ENCODE data around the gene NEDD8.

NEDD8 gene

DNA sequence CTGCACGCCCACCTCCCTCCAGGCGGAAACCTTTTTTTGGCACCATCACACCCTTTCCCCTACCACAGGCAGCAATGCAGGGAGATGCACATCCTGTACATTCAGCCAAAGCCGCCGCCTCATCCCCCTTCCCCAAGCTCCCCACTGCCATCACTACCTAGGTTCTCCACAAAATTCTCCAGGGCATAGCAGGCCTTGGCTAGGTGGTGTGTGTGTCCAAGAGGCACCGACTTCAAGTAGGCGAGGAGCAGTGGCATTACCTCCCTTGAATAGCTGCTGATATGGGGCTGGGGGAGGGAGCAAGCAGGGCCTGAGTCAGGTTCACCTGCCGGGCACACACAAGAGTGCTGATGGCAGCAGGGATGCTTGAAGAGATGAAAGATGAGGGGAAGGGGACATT lies 47.1 kb downstream of the NEDD8 start:
- TF ChIP-seq, protein P1, sequence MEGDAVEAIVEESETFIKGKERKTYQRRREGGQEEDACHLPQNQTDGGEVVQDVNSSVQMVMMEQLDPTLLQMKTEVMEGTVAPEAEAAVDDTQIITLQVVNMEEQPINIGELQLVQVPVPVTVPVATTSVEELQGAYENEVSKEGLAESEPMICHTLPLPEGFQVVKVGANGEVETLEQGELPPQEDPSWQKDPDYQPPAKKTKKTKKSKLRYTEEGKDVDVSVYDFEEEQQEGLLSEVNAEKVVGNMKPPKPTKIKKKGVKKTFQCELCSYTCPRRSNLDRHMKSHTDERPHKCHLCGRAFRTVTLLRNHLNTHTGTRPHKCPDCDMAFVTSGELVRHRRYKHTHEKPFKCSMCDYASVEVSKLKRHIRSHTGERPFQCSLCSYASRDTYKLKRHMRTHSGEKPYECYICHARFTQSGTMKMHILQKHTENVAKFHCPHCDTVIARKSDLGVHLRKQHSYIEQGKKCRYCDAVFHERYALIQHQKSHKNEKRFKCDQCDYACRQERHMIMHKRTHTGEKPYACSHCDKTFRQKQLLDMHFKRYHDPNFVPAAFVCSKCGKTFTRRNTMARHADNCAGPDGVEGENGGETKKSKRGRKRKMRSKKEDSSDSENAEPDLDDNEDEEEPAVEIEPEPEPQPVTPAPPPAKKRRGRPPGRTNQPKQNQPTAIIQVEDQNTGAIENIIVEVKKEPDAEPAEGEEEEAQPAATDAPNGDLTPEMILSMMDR (IDR thresholded peaks at IDR 0.05; ENCODE audit: extremely low read depth, missing control alignments) = no peak
- DNase-seq (ENCODE audit: low spot score) = no peak

DNA sequence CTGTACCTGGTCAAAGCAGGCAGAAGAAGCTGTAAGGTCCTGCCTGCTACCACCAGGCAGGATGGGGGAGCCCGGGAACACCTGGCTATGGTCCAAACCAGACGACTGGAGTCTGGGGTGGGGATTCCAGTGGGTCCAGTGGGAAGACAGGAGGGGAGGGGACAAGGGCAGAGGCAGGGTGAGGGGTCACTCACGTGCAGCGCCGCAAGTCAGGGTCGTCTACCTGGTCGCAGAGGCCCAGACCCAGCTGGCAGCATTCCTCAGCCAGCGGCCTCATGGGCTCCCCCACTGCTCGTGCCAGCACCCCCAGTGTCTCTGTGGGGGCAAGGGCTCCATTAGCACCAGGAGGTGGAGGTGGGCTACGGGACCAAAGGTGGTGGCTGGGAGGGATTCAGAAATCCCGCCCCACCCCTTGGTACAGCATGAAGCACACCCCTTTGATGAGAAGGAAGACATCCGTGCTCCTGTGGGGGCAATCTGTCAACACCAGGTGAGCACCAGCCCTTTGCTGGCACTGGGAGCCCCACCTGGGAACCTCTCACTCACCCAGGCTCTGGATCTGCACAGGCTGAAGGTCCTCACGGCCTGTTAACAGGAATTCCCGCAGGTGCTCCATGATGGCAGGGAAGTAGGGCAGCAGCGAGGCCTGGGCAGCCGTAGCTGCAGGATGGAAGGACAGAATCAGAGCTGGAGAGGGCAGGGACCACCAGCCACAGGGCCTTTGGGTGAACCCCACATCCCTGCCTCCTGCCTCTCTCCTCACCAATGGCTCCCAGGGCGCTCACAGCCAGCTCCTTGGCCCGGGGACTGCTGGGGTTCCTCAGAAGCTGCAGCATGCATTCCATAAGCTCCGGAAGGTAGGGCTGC lies 47.8 kb downstream of the NEDD8 start:
- TF ChIP-seq, protein P1 (IDR thresholded peaks at IDR 0.05; ENCODE audit: extremely low read depth, missing control alignments) = no peak
- no peak for DNase-seq (ENCODE audit: low spot score)

DNA sequence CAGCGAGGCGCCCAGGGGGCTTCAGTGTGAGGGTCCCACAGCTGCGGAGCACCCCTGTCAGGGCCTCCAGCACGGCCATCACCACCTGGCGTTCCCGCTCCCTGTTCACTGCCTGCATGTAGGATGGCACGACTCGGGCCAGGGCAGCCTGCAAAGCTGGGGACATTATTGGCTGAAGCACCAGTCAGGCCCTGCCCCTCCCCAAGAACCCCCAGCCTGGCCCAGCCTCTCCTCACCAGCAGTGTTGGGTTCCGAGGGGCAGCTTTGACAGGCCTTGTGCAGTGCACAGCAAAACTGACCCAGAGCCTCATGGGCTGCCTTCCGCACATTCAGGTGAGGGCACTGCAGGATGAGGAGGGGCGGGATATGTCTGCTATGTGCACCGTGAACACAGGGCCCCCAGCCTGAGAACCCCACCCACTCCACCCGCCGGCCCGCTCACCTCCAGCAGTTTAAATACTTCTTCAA lies 49.1 kb downstream of the NEDD8 start:
- TF ChIP-seq, protein P1 (IDR thresholded peaks at IDR 0.05; ENCODE audit: extremely low read depth, missing control alignments) = no peak
- no peak for DNase-seq (ENCODE audit: low spot score)

DNA sequence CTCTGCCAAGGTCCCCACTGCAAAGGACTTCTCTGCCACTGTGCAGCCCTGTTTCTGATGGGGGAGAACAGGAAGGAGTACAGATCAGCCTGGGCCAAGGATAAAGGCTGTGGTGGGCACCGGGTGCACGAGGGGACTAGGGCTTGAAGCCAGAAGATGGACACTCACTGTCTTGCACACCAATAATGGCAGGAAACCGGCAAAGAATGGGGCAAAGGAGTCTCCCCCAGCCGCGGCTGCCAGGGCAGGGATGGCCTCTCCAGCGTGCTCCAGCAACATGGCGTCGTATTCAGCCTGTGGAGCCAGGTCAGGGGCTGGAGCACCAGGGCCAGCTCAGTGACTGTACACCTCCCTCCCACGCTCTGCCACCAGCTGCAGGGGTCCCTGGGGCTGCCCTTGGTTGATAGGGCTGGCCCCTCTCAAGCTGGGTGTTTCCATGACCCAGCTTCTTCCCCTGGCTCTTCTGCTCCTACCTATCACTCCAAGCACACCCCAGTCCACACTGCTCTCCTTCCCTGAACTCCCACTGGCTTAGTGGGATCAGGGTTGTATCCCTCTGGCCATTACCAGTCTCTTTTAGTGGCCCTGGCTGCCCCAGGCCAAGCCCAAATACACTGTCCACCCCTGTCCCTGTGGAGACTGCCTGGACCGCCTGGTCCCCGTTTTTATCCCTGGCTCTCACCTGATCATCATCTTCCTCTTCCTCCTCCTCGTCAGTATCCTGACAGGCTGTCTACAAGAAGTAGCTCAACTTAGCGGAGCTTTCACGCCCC lies 49.9 kb downstream of the NEDD8 start:
- no peak for DNase-seq (ENCODE audit: low spot score)
- TF ChIP-seq, protein P1 (IDR thresholded peaks at IDR 0.05; ENCODE audit: extremely low read depth, missing control alignments) = no peak

DNA sequence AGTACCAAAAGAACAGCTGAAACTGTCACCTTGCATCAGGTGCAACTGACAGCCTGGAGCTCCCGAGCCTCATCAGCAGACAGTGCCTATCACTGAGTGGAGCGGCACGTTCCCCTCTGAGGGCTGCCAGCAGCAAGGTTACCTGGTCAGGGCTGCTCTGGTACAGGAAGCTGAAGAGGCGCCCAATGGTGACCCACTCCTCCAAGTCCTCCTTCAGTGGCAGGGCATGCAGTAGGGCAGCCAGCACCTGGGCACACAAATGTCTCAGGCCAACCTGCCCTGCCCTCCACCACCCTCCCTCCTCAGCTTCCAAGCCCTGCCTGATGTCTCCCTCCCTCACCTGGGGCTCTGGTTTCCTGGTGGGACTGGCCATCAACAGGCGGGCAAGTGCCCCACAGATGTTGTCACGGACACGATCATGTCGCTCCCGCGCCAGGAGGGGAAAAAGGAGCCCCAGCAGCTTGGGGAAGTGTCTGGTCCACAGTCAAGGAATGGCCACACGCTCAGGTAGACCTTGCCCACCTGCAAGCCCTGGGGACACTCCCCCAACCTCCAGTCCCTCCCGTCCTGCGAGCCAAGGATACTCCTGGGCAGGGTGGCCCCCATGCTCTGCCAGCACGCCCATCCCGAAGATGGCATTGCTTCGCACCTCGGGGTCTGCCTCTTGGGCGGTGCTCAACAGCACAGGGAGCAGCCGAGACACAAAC lies 50.6 kb downstream of the NEDD8 start:
- TF ChIP-seq, protein P1 (IDR thresholded peaks at IDR 0.05; ENCODE audit: extremely low read depth, missing control alignments) = no peak
- no peak for DNase-seq (ENCODE audit: low spot score)

DNA sequence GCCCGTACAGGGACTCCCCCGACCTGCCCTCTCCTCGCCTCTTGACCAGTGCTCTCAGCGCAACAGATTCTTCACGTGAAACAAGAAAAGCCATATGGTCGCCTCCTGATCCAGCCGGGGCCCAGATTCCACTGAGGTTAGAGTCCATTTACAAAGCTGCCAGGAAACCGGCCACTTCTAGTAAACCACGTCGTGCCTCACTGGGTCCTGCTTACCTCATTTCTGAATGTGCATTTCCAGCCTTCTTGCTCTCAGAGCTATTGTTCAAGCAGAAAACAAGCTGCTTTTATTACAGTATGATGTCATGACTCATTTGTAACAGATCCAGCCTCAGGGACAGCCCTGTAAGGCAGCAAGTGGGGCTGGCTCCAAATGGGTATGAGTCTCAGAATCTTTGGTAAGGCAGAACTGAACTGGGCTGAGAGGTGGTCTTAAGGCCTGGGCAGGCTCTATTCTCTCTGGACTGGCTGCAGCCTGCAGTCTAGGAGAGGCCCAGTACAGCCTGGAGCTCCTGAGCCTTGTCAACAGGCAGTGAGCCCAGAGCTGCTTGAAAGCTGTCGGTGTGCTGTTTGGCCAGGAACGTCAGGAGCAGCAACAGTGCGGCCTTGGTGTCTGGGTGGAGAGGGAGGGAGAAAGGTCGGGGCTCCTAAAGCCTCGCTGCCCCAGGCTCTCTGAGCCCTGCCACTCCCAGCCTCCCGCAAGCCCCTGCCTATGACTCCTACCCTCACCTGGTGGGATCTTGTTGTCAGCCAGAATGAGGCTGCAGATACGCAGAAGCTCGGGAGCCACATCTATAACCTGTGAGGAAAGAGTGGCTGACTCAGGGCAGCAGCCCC lies 52.0 kb downstream of the NEDD8 start:
- TF ChIP-seq, protein P1 (IDR thresholded peaks at IDR 0.05; ENCODE audit: extremely low read depth, missing control alignments) = no peak
- DNase-seq (ENCODE audit: low spot score) = no peak
